GM18858 (cell line): ENCODE measurements around the gene FRMPD4.

Experiments used
- ATAC-seq: cut with Tn5 transposase; IDR thresholded peaks from one replicate; pipeline ENCODE4 v1.9.1; 2021; ENCODE audit not compliant: unreplicated experiment

Gene FRMPD4

DNA sequence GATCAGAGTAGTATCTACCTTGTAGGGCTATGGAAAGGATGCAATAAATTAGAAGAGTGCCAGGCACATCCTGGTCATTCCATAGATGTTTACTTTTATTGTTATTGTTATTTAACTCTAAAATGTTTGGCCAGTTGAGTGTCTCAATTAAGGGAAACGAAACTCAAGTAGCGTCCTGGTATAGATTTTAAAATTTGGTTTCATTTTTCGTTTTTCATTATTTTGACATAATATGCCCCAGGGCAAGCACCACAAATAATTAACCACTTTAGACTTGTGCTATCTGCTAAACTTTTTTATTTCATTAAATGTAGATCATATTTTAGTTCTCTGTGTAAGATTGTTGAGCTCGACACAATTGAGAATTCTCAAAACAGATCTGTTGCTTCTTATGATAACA is 473.2 kb downstream of the FRMPD4 start:
- no peak for ATAC-seq

DNA sequence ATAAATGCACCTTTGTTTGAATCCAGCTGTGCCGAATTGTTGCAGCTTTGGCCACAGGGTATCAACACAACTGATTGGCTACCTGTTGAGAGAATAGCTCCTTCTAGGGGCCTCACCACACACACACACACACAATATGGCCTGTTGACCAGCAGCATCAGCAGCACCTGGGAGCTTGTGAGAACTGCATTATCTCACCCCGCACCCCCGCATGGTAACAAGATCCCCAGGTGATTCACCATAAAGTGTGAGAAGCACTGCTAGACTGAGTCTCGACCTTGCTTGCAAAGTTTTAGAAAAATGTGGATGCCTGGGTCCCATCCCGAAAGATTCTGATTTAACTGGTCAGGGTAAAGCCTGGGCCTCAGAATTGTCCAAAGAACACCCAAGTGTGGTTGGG is 476.0 kb downstream of the FRMPD4 start:
- no peak for ATAC-seq

GRCh38 chrX:12615061-12615460 is 476.8 kb downstream of the FRMPD4 start:
- ATAC-seq = no peak

DNA sequence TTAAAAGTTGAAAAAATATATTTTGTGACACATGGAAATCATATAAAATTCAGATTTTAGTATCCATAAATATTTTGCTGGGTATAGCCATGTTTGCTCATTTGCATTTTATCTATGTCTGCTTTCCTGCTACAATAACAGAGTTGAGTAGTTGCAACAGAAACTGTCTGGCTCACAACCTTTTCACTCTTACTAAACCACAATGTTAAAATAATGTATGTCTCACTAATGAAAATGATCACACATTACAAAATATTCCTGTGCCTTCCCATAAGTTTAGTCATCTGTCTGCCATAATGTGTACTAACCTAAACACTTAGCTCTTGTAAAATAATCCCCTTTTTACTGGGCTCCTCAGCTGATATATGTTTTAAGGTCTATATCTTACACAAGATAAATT is 479.0 kb downstream of the FRMPD4 start:
- no peak for ATAC-seq

GRCh38 chrX:12647230-12647629 is 509.0 kb downstream of the FRMPD4 start:
- no peak for ATAC-seq

DNA sequence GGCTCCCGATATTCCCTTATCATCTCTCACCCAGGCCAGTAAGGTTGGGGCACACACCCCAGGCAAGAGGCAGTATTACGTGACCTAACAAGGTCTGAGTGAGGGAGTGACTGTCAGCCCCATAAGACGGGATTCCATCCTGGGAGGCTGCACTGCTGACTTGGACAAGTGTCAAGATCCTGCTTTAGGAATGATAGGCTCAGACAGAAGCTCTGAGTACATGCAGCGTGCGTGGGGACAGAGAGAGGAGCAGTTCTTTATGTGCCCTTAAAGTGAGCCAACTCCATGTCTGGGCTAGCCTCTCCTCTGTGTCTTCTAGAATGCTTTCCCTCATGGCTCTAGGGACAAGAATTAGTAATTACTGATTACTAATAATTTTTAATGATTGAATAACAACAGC is 510.7 kb downstream of the FRMPD4 start:
- ATAC-seq = no peak

DNA sequence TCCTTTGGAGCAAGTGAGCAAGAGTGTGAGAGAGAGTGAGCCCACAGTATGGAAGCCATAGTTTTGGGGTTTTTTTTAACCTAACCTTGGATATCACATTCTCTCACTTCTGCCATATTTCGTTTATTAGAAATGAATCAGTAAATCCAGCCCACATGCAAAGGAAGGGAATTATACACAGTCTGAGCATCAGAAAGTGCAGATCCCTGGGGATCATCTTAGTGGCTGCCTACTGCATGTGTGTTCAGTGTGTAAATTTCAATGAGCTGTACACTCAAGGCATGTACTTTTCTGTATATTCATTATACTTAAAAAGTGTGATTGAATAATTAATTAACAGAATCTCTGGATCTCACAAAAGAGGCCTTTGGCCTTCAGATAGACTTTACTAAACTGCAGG is 519.2 kb downstream of the FRMPD4 start:
- no peak for ATAC-seq

DNA sequence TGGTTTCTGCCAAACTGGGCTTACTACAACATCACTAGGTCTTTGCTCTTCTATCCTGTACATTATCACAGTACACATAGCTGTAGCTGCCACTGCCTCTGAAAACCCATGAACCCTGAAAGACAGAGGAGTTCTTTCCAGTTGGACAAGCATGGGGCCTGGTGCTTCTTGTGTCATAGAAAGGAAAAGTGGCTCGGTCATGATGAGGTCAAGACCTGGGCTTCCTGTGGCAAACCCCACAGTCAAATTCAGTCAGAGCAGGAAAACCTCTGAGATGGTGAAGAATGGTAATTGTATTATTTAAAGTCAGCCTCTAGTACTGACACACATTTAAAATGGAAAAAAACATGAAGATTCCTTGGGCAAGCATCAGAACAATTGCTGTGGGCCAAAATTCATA is 519.6 kb downstream of the FRMPD4 start:
- peak; percentile 71 for ATAC-seq

GRCh38 chrX:12661464-12661863 is 523.2 kb downstream of the FRMPD4 start:
- no peak for ATAC-seq

- ATAC-seq = no peak
These were observed 534.3 kb downstream of the FRMPD4 start for GRCh38 chrX:12672367-12673106.

DNA sequence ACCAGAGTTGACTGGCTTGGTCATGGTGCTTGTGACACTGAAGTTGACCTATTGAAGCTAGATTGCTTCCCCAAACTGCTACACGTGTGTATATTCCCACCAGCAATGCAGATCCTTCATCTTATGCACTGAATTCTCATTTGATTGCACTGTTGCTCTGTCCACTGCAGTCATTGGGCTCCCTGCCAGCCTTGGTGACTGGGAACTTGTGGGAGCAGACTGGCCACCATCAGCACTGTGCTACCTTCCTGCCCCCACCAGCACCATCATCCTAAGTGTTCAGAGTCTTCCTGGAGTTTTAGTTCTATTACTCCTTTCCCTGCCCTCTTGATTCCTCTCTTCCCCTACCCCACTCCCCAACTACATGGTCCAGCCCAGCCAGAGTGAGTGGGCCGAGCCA is 535.2 kb downstream of the FRMPD4 start:
- no peak for ATAC-seq

DNA sequence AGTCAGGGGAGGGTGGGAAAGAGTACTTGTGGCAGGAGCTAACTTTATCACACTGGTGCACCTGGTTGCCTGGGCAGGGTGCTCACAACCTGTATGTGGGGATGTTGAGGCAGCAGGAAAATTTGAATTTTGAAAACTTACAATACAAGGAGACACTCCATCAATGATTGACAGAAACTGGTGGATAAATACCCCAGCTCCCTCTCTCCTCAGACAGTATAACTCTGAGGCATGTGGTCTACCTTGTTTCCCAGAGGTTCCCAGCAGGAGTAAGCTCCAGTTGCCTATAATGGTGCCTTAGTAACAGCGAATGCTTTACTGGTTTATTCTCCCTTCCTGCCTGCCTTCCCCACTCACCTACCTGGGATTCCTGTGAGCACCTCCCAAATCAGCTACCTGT is 541.2 kb downstream of the FRMPD4 start:
- no peak for ATAC-seq

DNA sequence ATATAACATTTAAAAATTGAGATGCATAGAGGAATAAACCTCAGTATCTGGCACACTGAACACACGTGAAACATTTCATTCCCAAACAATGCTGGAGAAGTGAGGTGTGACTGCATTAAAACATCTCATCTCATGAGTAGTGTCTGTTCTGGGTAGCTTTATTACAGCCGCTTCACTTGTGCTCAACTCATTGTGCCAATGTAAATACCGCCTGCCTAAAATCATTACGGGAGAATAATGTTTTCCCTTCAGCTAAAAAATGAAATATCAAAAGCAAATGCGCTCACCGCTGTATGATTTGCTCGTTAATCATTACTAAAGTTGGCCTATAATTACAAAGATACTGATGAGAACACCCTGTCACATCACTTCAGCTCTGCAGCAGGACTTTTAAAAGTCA is 542.8 kb downstream of the FRMPD4 start:
- no peak for ATAC-seq

- ATAC-seq = no peak
These were observed 547.3 kb downstream of the FRMPD4 start for GRCh38 chrX:12685541-12685940.

DNA sequence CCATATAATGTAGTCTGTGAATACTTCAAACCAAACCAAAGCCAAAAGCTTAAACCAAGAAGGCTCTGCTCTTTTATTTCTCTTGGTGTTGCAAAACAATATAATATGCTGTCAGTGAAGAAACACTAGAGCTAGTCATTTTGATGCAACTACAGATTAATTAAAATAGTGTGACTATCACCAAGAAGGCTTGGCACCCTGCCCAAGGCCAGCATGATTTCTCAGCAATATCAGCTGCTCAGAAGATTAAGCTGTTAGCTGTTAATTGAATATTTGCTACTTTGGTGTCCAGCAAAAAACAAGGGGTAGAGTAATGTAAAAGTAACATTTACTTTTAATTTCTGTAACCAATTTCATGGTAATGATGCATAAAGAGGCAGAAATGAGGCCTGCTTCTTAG is 548.1 kb downstream of the FRMPD4 start:
- ATAC-seq = no peak

GRCh38 chrX:12690646-12691045 is 552.4 kb downstream of the FRMPD4 start:
- no peak for ATAC-seq

GRCh38 chrX:12693754-12694153 is 555.5 kb downstream of the FRMPD4 start:
- ATAC-seq = no peak

GRCh38 chrX:12700745-12701144 is 562.5 kb downstream of the FRMPD4 start:
- ATAC-seq = no peak

- no peak for ATAC-seq
These were observed 563.4 kb downstream of the FRMPD4 start for GRCh38 chrX:12701628-12702027.

GRCh38 chrX:12702509-12703091 is 564.3 kb downstream of the FRMPD4 start:
- no peak for ATAC-seq

DNA sequence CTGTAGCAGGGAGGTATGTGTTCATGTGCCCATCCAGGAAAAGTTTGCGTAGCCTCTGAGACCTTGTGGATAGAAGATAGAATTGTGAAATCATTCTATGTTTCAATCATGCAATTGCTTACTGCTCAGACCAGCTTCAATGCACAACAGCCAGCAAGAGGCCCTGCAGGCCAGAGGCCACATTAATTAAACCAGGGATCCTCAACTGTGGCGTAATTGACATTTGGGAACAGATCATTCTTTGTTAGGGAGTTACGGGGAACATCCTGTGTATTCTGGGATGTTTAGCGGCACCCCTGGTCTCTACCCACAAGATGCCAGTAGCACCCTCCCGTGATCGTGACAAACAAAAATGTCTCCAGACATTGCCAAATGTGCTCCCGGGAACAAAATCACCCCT is 566.4 kb downstream of the FRMPD4 start:
- ATAC-seq = no peak

GRCh38 chrX:12709047-12709446 is 570.8 kb downstream of the FRMPD4 start:
- no peak for ATAC-seq

- ATAC-seq = no peak
These were observed 573.3 kb downstream of the FRMPD4 start for GRCh38 chrX:12711435-12712040.
